ENCODE results near the gene LMBR1L.
A peak's percentile ranks its signal among the peaks of the same experiment; 100 is the strongest.

DNA sequence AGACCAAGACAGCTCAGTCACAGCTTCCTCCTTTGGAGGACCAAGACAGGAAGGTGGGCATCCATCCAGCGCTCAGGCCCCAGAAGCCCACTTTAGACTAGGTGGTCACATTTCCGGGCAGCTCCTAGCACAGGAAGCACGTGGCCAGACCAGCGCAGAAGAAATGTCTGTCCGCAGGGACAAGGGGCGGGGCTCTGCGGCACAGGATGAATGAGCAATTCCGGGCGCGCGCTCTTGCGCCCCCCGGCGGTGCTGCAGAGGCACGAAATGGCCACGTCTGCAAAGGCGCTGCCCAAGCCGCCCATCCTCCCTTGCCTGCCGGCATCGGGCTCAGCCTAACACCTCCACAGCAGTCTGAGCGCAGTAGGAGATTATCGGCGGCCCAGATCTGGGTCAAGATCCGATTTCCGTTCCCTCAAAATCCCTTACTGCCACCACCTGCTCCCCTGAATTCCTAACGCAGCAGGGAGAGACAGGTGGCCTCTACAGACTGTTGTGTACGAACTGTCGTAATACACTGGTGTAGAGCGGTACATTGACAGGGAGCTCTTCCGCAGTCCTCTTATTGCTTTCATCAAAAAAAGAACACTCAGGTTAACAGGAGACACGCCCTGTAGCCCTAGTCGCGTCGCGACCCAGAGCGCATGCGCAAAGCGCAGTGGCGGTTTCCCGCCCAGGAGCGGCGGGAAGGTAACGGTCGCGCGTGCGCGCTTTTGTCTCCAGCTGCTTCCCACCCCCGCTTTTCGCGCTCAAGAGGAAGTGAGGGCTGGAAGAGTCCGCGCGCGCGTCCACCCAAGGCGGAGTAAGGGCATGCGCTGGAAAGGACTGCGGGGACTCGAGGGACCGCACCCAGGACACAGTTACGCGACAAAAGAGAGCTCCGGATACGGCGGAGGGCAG, 19.8 kb upstream of the LMBR1L start:
- peak; percentile 80 for TF ChIP-seq SPI1 (IDR thresholded peaks at IDR 0.05; ENCODE audit: low read depth, low read length)
- peak; percentile 58; the same call in 1 of the 2 replicates for TF ChIP-seq TAF1 (IDR thresholded peaks at IDR 0.05; ENCODE audit: low read depth, low read length)

Data from GM12891 (cell line).